Mucosa of stomach (tissue), 1 donor: ENCODE data around the gene SMIM14.
"Not testable (repeated sequence)": the region's sequence is repeated elsewhere in the genome, so short reads cannot be mapped to it uniquely, and the experiment has no call there.

Experiments
- H3K27me3 ChIP-seq: one replicate; pipeline ENCODE4 v1.7.0; 2013; ENCODE audit warnings: mild to moderate bottlenecking, low read length; ENCODE audit not compliant: control insufficient read depth, insufficient read depth
- H3K36me3 ChIP-seq: one replicate; pipeline ENCODE4 v1.7.0; 2013; ENCODE audit warnings: low read length; ENCODE audit not compliant: control insufficient read depth, insufficient read depth
- H3K4me1 ChIP-seq: one replicate; pipeline ENCODE4 v1.7.0; 2013; ENCODE audit warnings: mild to moderate bottlenecking, low read length; ENCODE audit not compliant: control insufficient read depth, insufficient read depth
- H3K4me3 ChIP-seq: one replicate; pipeline ENCODE4 v1.7.0; 2013; ENCODE audit warnings: low read length
- H3K9ac ChIP-seq: one replicate; pipeline ENCODE4 v1.7.0; 2013; ENCODE audit warnings: mild to moderate bottlenecking, low read length, moderate library complexity
- H3K9me3 ChIP-seq: one replicate; pipeline ENCODE4 v1.7.0; 2013; ENCODE audit warnings: mild to moderate bottlenecking, low read length, moderate library complexity; ENCODE audit not compliant: control insufficient read depth
- donor health status: Pancreatic carcinoma.

The SMIM14 gene

GRCh38 chr4:39542611-39543012 is 96.1 kb downstream of the SMIM14 start:
- Histone ChIP-seq H3K36me3 (no peaks in the 10 kb centered on the region), H3K4me1 (peaks cover 30% of the 10 kb centered on the region), H3K9me3 (no peaks in the 10 kb centered on the region), H3K9ac (no peak overlapping the region), H3K4me3 (no peak overlapping the region), H3K27me3 (no peaks in the 10 kb centered on the region)

DNA sequence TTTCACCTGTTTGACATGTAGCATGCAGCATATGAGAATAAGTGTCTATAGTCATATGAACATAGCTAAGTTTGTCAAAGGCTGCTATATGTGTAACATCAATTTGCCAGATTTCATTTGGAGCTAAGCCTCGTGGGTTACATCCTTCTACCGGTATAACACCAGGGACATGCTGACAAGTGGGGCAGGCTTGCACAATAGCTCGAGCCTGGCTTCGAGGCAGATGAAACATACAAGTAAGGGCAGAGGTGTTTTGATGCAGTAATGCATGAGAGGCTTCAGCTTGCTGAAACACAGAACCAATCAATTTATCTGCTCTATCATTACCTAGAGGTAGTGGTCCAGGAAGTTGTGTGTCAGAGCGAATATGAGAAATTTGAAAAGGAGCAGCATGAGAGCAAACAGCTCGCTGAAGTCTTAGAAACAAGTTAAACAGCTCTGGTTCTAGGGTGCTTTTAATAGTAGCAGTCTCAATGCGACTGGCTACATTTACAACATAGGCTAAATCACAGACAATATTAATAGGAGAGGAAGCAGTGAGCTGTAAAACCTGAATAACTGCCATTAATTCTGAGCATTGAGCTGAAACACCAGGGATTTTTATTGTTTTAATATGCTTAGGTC is 96.6 kb downstream of the SMIM14 start:
- no peak overlapping the region for H3K4me3 ChIP-seq
- peaks cover 30% of the 10 kb centered on the region for H3K4me1 ChIP-seq
- no peaks in the 10 kb centered on the region for H3K27me3 ChIP-seq
- H3K9me3 ChIP-seq, result no peaks in the 10 kb centered on the region
- no peaks in the 10 kb centered on the region for H3K36me3 ChIP-seq
- no peak overlapping the region for H3K9ac ChIP-seq

DNA sequence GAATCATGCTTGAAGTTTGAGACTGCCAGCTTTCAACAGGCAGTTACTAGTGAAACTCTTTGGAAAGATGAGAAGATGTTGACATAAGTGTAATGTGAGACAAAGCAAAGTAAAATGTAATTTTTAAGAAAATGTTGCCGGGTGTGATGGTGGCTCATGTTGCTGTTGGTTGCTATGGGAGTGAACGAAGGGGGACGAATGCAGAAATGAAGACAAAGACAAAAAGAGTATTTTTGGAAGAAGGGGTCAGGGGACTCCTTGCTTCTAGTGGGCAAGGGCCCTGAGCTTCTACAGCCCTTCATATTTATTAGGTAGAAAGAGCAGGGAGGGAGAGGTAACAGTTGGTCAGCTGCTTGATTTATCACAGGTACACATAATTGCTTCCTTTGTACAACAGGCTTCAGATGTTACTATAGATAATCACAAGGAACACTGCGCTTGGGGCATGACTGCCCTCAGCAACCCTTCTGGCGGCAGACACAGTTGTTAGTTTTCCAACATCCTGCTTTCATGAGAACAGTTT is 99.5 kb downstream of the SMIM14 start:
- no peaks in the 10 kb centered on the region for H3K27me3 ChIP-seq
- no peaks in the 10 kb centered on the region for H3K36me3 ChIP-seq
- no peak overlapping the region for H3K4me3 ChIP-seq
- H3K9me3 ChIP-seq, result no peaks in the 10 kb centered on the region
- peaks cover 24% of the 10 kb centered on the region for H3K4me1 ChIP-seq
- no peak overlapping the region for H3K9ac ChIP-seq

DNA sequence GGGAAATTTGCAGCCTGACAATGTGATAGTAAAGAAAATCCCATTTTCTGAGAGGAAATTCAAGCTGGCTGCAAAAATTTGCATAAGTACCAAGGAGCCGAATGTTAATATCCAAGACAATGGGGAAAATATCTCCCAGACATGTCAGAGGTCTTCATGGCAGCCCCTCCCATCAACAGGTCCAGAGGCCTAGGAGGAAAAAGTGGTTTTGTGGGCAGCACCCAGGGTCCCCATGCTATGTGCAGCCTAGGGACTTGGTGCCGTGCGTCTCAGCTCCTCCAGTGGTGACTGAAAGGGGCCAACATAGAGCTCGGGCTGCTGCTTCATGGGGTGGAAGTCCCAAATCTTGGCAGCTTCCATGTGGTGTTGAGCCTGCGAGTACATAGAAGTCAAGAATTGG is 105.1 kb downstream of the SMIM14 start:
- no peaks in the 10 kb centered on the region for H3K4me1 ChIP-seq
- no peaks in the 10 kb centered on the region for H3K27me3 ChIP-seq
- no peaks in the 10 kb centered on the region for H3K36me3 ChIP-seq
- H3K9me3 ChIP-seq, result no peaks in the 10 kb centered on the region
- H3K4me3 ChIP-seq, result no peak overlapping the region
- H3K9ac ChIP-seq, result no peak overlapping the region

GRCh38 chr4:39532237-39532636 is 106.4 kb downstream of the SMIM14 start:
- H3K9ac ChIP-seq, H3K36me3 ChIP-seq, H3K4me1 ChIP-seq, H3K9me3 ChIP-seq, H3K27me3 ChIP-seq, H3K4me3 ChIP-seq: not testable (repeated sequence)

GRCh38 chr4:39530682-39531081 is 108.0 kb downstream of the SMIM14 start:
- Histone ChIP-seq H3K4me3 (no peak overlapping the region), H3K9me3 (no peaks in the 10 kb centered on the region), H3K9ac (no peak overlapping the region), H3K4me1 (no peaks in the 10 kb centered on the region), H3K27me3 (no peaks in the 10 kb centered on the region), H3K36me3 (no peaks in the 10 kb centered on the region)

DNA sequence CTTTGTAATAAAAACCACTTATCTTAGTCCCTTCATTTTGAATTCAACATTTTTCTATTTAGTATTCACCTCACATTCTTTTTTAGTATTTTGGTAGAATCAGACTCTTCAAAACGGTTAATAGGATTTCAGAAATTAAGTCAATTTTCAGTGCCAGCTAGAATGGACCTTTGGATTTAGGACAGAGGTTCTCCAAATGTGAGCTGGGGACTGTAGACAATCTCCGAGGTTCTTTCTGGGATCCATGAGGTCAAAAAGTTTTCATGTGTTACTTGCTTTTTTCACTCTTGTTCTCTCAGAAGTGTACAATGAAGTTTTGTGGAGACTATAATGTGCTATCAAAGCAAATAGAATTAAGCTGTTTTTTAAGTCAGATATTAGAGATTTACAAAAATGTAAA is 109.1 kb downstream of the SMIM14 start:
- Histone ChIP-seq H3K27me3 (no peaks in the 10 kb centered on the region), H3K4me3 (no peak overlapping the region), H3K4me1 (peaks cover 3% of the 10 kb centered on the region), H3K9ac (no peak overlapping the region), H3K9me3 (no peaks in the 10 kb centered on the region), H3K36me3 (no peaks in the 10 kb centered on the region)

DNA sequence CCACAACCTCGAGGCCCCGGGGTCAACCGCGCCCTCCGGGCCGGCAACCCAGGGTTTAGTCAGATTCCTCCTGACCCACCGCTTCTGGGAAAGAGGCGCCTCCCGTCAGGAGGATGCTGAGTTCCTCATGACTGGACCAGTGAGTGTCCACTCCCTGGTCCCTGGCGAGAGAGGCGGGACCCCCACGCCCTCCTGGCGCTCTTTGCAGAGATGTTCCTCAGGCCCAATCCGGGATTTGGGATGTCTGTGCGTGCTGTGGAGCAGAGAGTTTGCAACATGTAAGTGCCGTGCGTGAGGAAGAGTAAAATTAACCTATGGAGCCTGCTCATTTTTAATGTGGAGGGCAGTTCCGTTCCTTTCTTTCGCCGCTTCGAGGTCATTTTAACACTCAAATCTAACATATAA is 110.6 kb downstream of the SMIM14 start:
- Histone ChIP-seq H3K27me3 (no peaks in the 10 kb centered on the region), H3K4me1 (peaks cover 5% of the 10 kb centered on the region), H3K9me3 (no peaks in the 10 kb centered on the region), H3K36me3 (no peaks in the 10 kb centered on the region), H3K9ac (peak overlapping the region; percentile 96), H3K4me3 (peak overlapping the region; percentile 87)

- Histone ChIP-seq H3K4me1 (peaks cover 8% of the 10 kb centered on the region), H3K27me3 (no peaks in the 10 kb centered on the region), H3K9me3 (no peaks in the 10 kb centered on the region), H3K4me3 (peak within 1 kb of the TSS; percentile 87), H3K9ac (peak within 1 kb of the TSS; percentile 96), H3K36me3 (no peaks in the 10 kb centered on the region)
Observed at GRCh38 chr4:39527296-39528060, 111.2 kb downstream of the SMIM14 start, which contains the start of gene UGDH. Gene UGDH (minus strand): TSS chr4:39527439. CDS start chr4:39521512, 5,927 bp downstream.

DNA sequence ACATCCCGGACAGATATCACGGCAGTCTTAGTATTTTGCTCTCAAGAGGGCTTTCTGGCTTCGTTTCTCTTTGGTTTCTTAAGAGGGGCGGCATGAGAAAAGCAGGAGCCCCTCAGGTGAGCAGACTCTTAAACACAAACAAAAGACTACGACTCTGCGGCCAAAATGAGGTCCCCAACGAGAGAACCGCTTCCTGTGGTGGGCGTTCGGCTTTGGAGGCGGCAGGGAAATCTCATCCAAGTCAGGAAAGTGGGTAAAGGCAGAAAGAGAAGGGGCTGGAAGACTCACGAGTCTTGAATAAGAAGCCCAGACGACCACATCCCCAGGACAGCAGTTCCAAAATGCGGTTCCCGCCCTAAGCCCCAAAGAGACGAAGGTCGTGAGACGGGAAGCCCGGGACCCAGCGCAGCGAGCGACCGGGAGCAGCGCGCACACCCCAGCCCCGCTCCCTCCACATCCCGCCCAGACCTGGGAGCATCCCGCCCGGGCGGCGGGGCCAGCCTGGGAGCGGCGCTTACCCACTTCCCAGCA is 111.8 kb downstream of the SMIM14 start:
- no peaks in the 10 kb centered on the region for H3K27me3 ChIP-seq
- H3K4me1 ChIP-seq, result peaks cover 9% of the 10 kb centered on the region
- peak overlapping the region; percentile 96 for H3K9ac ChIP-seq
- H3K36me3 ChIP-seq, result no peaks in the 10 kb centered on the region
- H3K4me3 ChIP-seq, result peak overlapping the region; percentile 87
- no peaks in the 10 kb centered on the region for H3K9me3 ChIP-seq

GRCh38 chr4:39525822-39526690 is 112.6 kb downstream of the SMIM14 start:
- Histone ChIP-seq H3K9ac (peak overlapping the region; percentile 96), H3K27me3 (no peaks in the 10 kb centered on the region), H3K4me3 (peak overlapping the region; percentile 87), H3K9me3 (no peaks in the 10 kb centered on the region), H3K36me3 (no peaks in the 10 kb centered on the region), H3K4me1 (peaks cover 9% of the 10 kb centered on the region)
